IMR-90 (cell line): ENCODE measurements around the gene DPF3. TPM values are rescaled to one million over a fixed set of nuclear protein-coding genes. Genes with fewer than 3 reads are reported as not detected.

Experiments used
- ATAC-seq: fragments of 200-7000 bp; cut with Tn5 transposase; 2 replicates; pipeline ENCODE4 v1.9.1; 2020; ENCODE audit warnings: low read depth, mild to moderate bottlenecking, moderate library complexity
- BruUV-seq: library from RNA; stranded (reverse); fragments of 400-500 nt; replicated peaks from 2 replicates; lab custom pipeline; 2021; lab: Mats Ljungman, UMichigan
- CTCF ChIA-PET: fragments of 300-600 bp; formaldehyde crosslinking; extraction: SDS; loops from one replicate; lab custom pipeline; 2021; ENCODE audit warnings: antibody characterized with exemption; lab: Yijun Ruan, JAX
- POLR2A ChIA-PET: fragments of 300-600 bp; sonication (Branson Sonifier 250); formaldehyde crosslinking; loops from one replicate; lab custom pipeline; 2022; ENCODE audit warnings: antibody characterized with exemption; ENCODE audit not compliant: unreplicated experiment; lab: Charles Lee
- DNase-seq: peaks from one replicate; pipeline ENCODE4 v3.0.0; 2013
- H2AFZ ChIP-seq: replicated peaks from 2 replicates; pipeline ENCODE3; 2013; ENCODE audit warnings: low read length, mild to moderate bottlenecking; ENCODE audit not compliant: poor library complexity
- H2AK5ac ChIP-seq: 2 replicates; pipeline ENCODE4 v1.6.1; 2013; ENCODE audit warnings: low read depth, low read length, inconsistent platforms
- H2AK9ac ChIP-seq: replicated peaks from 2 replicates; pipeline ENCODE3; 2013; ENCODE audit warnings: mild to moderate bottlenecking, low read depth, low read length, moderate library complexity; ENCODE audit not compliant: poor library complexity
- H2BK120ac ChIP-seq: 2 replicates; pipeline ENCODE4 v1.6.1; 2013; ENCODE audit warnings: low read depth, low read length, inconsistent platforms
- H2BK15ac ChIP-seq: 3 replicates; pipeline ENCODE4 v1.6.1; 2013; ENCODE audit warnings: low read depth, low read length, inconsistent platforms
- H2BK20ac ChIP-seq: 2 replicates; pipeline ENCODE4 v1.6.1; 2013; ENCODE audit warnings: low read depth, mild to moderate bottlenecking, inconsistent platforms, low read length, moderate library complexity
- H2BK5ac ChIP-seq: 2 replicates; pipeline ENCODE4 v1.6.1; 2013; ENCODE audit warnings: mild to moderate bottlenecking, low read depth, low read length, inconsistent platforms; ENCODE audit not compliant: poor library complexity, severe bottlenecking
- H3K14ac ChIP-seq: replicated peaks from 2 replicates; pipeline ENCODE4 v1.6.1; 2013; ENCODE audit warnings: low read depth, low read length, inconsistent platforms
- H3K18ac ChIP-seq: 2 replicates; pipeline ENCODE4 v1.6.1; 2013; ENCODE audit warnings: low read depth, low read length, control low read depth
- H3K23ac ChIP-seq: 2 replicates; pipeline ENCODE4 v1.6.1; 2013; ENCODE audit warnings: low read depth, low read length, inconsistent platforms
- H3K27ac ChIP-seq: 2 replicates; pipeline ENCODE4 v1.5.1; 2013; ENCODE audit warnings: mild to moderate bottlenecking, control low read depth, low read length; ENCODE audit not compliant: insufficient read depth
- H3K27me3 ChIP-seq: 2 replicates; pipeline ENCODE4 v1.6.1; 2013; ENCODE audit warnings: low read length; ENCODE audit not compliant: control insufficient read depth, insufficient read depth
- H3K36me3 ChIP-seq: 2 replicates; pipeline ENCODE4 v1.6.1; 2013; ENCODE audit warnings: low read length, mixed read lengths; ENCODE audit not compliant: control insufficient read depth, insufficient read depth
- H3K4ac ChIP-seq: 2 replicates; pipeline ENCODE4 v1.6.1; 2013; ENCODE audit warnings: low read depth, low read length, inconsistent platforms
- H3K4me1 ChIP-seq: 2 replicates; pipeline ENCODE4 v1.6.1; 2013; ENCODE audit warnings: low read length, mixed read lengths; ENCODE audit not compliant: control insufficient read depth, insufficient read depth
- H3K4me2 ChIP-seq: 2 replicates; pipeline ENCODE4 v1.6.1; 2013; ENCODE audit warnings: low read depth, mild to moderate bottlenecking, control low read depth, low read length, moderate library complexity
- H3K4me3 ChIP-seq: 2 replicates; pipeline ENCODE4 v1.5.1; 2013; ENCODE audit warnings: low read depth, mild to moderate bottlenecking, control low read depth, low read length, moderate library complexity; ENCODE audit not compliant: insufficient read depth
- H3K56ac ChIP-seq: 2 replicates; pipeline ENCODE4 v1.6.1; 2013; ENCODE audit warnings: low read length, inconsistent platforms; ENCODE audit not compliant: insufficient read depth; ENCODE audit errors: extremely low read depth
- H3K79me1 ChIP-seq, 2 experiments: 2 replicates each; pipeline ENCODE4 v1.6.1; 2013; ENCODE audit warnings: low read length in 2 of 2, inconsistent platforms in 1 of 2, low read depth in 1 of 2
- H3K9ac ChIP-seq: 2 replicates; pipeline ENCODE4 v1.6.1; 2013; ENCODE audit warnings: low read depth, low read length, control low read depth
- H3K9me1 ChIP-seq: 2 replicates; pipeline ENCODE4 v1.6.1; 2013; ENCODE audit warnings: low read length, inconsistent platforms; ENCODE audit not compliant: insufficient read depth
- H3K9me3 ChIP-seq: 2 replicates; pipeline ENCODE4 v1.6.1; 2013; ENCODE audit warnings: low read length; ENCODE audit not compliant: control insufficient read depth, insufficient read depth
- H4K20me1 ChIP-seq: 2 replicates; pipeline ENCODE4 v1.6.1; 2013; ENCODE audit warnings: low read length, inconsistent platforms; ENCODE audit not compliant: insufficient read depth
- H4K5ac ChIP-seq: 2 replicates; pipeline ENCODE4 v1.6.1; 2013; ENCODE audit warnings: mild to moderate bottlenecking, low read depth, low read length, control low read depth
- H4K8ac ChIP-seq, 2 experiments: 2 replicates each; pipeline ENCODE4 v1.6.1; 2013; ENCODE audit warnings: low read depth in 2 of 2, low read length in 2 of 2, control low read depth in 1 of 2, inconsistent platforms in 1 of 2
- H4K91ac ChIP-seq: 2 replicates; pipeline ENCODE4 v1.6.1; 2013; ENCODE audit warnings: low read depth, low read length, inconsistent platforms; ENCODE audit not compliant: insufficient read depth
- MAFK ChIP-seq: IDR thresholded peaks from 2 replicates; pipeline ENCODE4 v1.6.1; 2012; ENCODE audit warnings: low read depth, low read length, improper control_type of control experiment
- MAZ ChIP-seq: IDR thresholded peaks from 2 replicates; pipeline ENCODE4 v1.6.1; 2012; ENCODE audit warnings: low read depth, mild to moderate bottlenecking, low read length, improper control_type of control experiment, moderate library complexity, borderline replicate concordance
- RAD21 ChIP-seq: IDR thresholded peaks from 2 replicates; pipeline ENCODE4 v1.6.1; 2012; ENCODE audit warnings: low read length, improper control_type of control experiment
- RCOR1 ChIP-seq: IDR thresholded peaks from 2 replicates; pipeline ENCODE4 v1.6.1; 2012; ENCODE audit warnings: mild to moderate bottlenecking, low read length, improper control_type of control experiment; ENCODE audit not compliant: insufficient replicate concordance
- RFX5 ChIP-seq: IDR thresholded peaks from 2 replicates; pipeline ENCODE4 v1.8.0; 2012; ENCODE audit warnings: low read depth, mild to moderate bottlenecking, low read length, moderate library complexity
- SMC3 ChIP-seq: fragments of 150-350 bp; IDR thresholded peaks from 2 replicates; pipeline ENCODE4 v1.6.1; 2016; ENCODE audit warnings: low read depth, mild to moderate bottlenecking, antibody characterized with exemption, low read length, moderate library complexity
- WGBS, 2 experiments: methylation state at CpG; one replicate each; pipeline versions ENCODE4 v1.1.5 to v1.1.7; 2013; ENCODE audit warnings: missing lambda C conversion rate in 2 of 2; ENCODE audit not compliant: insufficient read length in 1 of 2; ENCODE audit errors: extremely low coverage in 2 of 2; 5-methylcytosine and 5-hydroxymethylcytosine counted together
- dilution Hi-C: fragments of 300-500 bp; cut with HindIII; formaldehyde crosslinking; loops from one replicate; pipeline ENCODE4 v1.14.3; 2018; ENCODE audit warnings: low sequenced_read_pairs; ENCODE audit not compliant: unreplicated experiment
- in situ Hi-C: fragments of 300-500 bp; cut with MboI; formaldehyde crosslinking; loops from 3 replicates; pipeline ENCODE4 v1.14.3; 2019; ENCODE audit warnings: low sequenced_read_pairs, inconsistent platforms, mixed read lengths
- intact Hi-C: fragments of 100-400 bp; cut with micrococcal nuclease; formaldehyde crosslinking; loops from 2 replicates; pipeline ENCODE4 v1.10.0; 2022
- polyA plus RNA-seq, 3 experiments: library from polyadenylated mRNA; depleted of rRNA; stranded (reverse); fragments of >200 nt; gene quantifications; 2 replicates each; pipeline ENCODE4 v1.2.3, GENCODE V29; 2012; ENCODE audit warnings: low replicate concordance in 1 of 3
- total RNA-seq: library from RNA; depleted of rRNA; stranded (reverse); fragments of >200 nt; gene quantifications from 2 replicates; pipeline ENCODE4 v1.2.3, GENCODE V29; 2012
- TF ChIP-seq, protein P1 (sequence below): fragments of 150-350 bp; IDR thresholded peaks from 2 replicates; pipeline ENCODE4 v1.6.1; 2017; ENCODE audit warnings: mild to moderate bottlenecking, antibody characterized with exemption, low read length, low read depth
- TF ChIP-seq, protein P2 (sequence below): conservative IDR thresholded peaks from 2 replicates; pipeline ENCODE4 v1.5.1; 2012; ENCODE audit warnings: mild to moderate bottlenecking, low read depth, low read length, improper control_type of control experiment

Gene DPF3
- total and polyA plus RNA-seq, 2 of the 4 experiments (the other 2 are of a cell fraction) = 30.5 to 32.8 TPM

GRCh38 chr14:72678356-72678755, 215.5 kb downstream of the DPF3 start:
- Histone ChIP-seq H3K27me3 (no peaks in the 10 kb centered on the region), H3K4ac (peak overlapping the region; percentile 87), H4K20me1 (no peaks in the 10 kb centered on the region), H3K14ac (peak overlapping the region; percentile 90), H3K9ac (no peak overlapping the region; the same call in 1 of the 2 replicates), H4K8ac (peak overlapping the region; percentile 63 to 94), H3K56ac (peak overlapping the region; percentile 67), H3K23ac (peak overlapping the region; percentile 73; the same call in 1 of the 2 replicates), H2AFZ (no peak overlapping the region), H4K91ac (peak overlapping the region; percentile 71), H3K9me1 (peaks cover 18% of the 10 kb centered on the region), H3K79me1 (peaks cover 10 to 19% of the 10 kb centered on the region in 2 experiments; a peak in 2 of 4 replicates), H2BK120ac (peak overlapping the region; percentile 94), H2BK5ac (peak overlapping the region; percentile 93), H2BK15ac (no peak overlapping the region), H3K18ac (peak overlapping the region; percentile 92), H2AK5ac (peak overlapping the region; percentile 63; the same call in 1 of the 2 replicates), H3K4me1 (peaks cover 24% of the 10 kb centered on the region), H2AK9ac (no peak overlapping the region), H3K27ac (peak overlapping the region; percentile 81), H3K4me2 (peak overlapping the region; percentile 34; the same call in 1 of the 2 replicates), H4K5ac (peak overlapping the region; percentile 95), H2BK20ac (peak overlapping the region; percentile 93), H3K36me3 (peaks cover 13% of the 10 kb centered on the region), H3K9me3 (0 out of 2 replicates have a peak, but pooled peaks cover 2% of the 10 kb centered on the region), H3K4me3 (no peak overlapping the region)
- ATAC-seq (peak; percentile 82), DNase-seq (peak; percentile 87)
- CTCF ChIA-PET = interaction anchor here (1.5 kb wide), 1 partner anchor 164 kb away, joined by 5 read pairs; no protein-coding TSS in a partner anchor
- no TSS peak for BruUV-seq
- WGBS, 2 experiments = 100% methylated on average over 1 of the region's 5 CpGs; no CpG with 5 or more reads in 1 of the 2 experiments
- intact Hi-C loops = no loop called here
- POLR2A ChIA-PET = no interaction called here
- TF ChIP-seq MAZ = no peak
- TF ChIP-seq RFX5 = no peak
- no peak for TF ChIP-seq RAD21
- TF ChIP-seq, protein P1, sequence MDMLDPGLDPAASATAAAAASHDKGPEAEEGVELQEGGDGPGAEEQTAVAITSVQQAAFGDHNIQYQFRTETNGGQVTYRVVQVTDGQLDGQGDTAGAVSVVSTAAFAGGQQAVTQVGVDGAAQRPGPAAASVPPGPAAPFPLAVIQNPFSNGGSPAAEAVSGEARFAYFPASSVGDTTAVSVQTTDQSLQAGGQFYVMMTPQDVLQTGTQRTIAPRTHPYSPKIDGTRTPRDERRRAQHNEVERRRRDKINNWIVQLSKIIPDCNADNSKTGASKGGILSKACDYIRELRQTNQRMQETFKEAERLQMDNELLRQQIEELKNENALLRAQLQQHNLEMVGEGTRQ = no peak
- no peak for TF ChIP-seq RCOR1
- TF ChIP-seq SMC3 = no peak
- TF ChIP-seq MAFK = no peak
- TF ChIP-seq, protein P2, sequence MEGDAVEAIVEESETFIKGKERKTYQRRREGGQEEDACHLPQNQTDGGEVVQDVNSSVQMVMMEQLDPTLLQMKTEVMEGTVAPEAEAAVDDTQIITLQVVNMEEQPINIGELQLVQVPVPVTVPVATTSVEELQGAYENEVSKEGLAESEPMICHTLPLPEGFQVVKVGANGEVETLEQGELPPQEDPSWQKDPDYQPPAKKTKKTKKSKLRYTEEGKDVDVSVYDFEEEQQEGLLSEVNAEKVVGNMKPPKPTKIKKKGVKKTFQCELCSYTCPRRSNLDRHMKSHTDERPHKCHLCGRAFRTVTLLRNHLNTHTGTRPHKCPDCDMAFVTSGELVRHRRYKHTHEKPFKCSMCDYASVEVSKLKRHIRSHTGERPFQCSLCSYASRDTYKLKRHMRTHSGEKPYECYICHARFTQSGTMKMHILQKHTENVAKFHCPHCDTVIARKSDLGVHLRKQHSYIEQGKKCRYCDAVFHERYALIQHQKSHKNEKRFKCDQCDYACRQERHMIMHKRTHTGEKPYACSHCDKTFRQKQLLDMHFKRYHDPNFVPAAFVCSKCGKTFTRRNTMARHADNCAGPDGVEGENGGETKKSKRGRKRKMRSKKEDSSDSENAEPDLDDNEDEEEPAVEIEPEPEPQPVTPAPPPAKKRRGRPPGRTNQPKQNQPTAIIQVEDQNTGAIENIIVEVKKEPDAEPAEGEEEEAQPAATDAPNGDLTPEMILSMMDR = no peak
- in situ Hi-C loops = no loop called here
- dilution Hi-C loops = no loop called here
